Stimulated activated CD4-positive, alpha-beta T cell treated with anti-CD3 and anti-CD28 coated beads, Interleukin-15, amount 100 ng/mL, for 48 hours (primary cell): Measurements from ENCODE around the gene PTGDR.

Source experiments
- DNase-seq, 2 donors: peaks; one replicate each; pipeline ENCODE4 v3.0.0-alpha.2; 2020; ENCODE audit warnings: low read depth in 2 of 2

PTGDR gene

GRCh38 chr14:52265253-52265652 lies 2.2 kb upstream of the PTGDR start:
- no peak for DNase-seq

- no peak for DNase-seq
Measured at GRCh38 chr14:52266179-52266578, 1.3 kb upstream of the PTGDR start.

GRCh38 chr14:52266782-52267181 lies 716 bp upstream of the PTGDR start:
- no peak for DNase-seq

- DNase-seq, result no peak
Measured at GRCh38 chr14:52268279-52269061, 972 bp downstream of the PTGDR start.

DNA sequence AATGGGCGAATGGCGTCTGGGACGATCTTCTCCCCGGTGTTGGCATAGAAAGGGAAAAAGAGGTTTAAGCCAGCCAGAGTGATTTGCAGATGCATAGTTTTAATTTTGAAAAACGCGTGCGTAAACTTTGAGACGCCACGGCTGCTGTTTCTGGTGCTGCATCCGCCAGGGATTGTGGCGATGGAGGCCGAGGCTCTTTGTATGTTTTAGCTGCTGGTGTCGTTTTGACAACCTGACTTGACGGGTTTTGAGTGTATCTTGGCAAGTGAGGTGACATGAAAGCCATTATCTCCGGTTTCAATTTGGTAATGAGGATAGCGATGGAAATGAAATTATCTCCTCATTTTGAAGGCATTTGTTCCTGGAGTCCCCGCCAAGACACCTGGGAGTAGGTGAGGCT lies 1.6 kb downstream of the PTGDR start:
- DNase-seq, result no peak

- DNase-seq, result no peak
Measured at GRCh38 chr14:52269982-52270381, 2.5 kb downstream of the PTGDR start.

DNA sequence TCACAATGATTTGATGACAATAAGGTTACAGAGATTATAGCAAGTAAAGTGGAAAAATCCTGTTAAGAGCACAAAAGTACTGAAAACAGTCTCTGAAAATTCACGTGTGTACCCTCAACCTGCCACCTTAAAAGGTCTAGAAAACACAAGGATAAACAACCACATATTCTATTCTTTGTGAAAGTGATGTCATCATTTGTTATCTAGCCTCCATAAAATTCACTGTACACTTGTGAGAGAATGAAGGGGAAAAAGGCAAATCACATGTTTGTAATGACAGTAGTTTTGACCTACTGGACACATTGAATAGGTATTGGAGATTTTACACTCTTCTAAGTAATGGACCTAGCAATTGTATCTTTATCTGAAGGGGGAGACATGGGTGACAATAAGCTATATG lies 4.0 kb downstream of the PTGDR start:
- no peak for DNase-seq

GRCh38 chr14:52272375-52272774 lies 4.9 kb downstream of the PTGDR start:
- no peak for DNase-seq

DNA sequence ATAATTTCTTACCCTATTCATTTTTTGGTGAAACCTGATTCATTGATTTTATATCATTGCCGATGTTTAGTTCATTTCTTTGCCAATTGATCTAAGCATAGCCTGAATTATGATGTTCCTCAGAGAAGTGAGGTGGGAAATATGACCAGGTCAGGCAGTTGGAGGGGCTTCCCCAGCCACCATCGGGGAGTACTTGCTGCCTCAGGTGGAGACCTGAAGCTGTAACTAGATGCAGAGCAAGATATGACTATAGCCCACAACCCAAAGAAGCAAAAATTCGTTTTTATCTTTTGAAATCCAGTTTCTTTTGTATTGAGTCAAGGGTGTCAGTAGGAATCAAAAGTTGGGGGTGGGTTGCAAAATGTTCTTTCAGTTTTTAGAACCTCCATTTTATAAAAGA lies 7.9 kb downstream of the PTGDR start:
- no peak for DNase-seq

DNA sequence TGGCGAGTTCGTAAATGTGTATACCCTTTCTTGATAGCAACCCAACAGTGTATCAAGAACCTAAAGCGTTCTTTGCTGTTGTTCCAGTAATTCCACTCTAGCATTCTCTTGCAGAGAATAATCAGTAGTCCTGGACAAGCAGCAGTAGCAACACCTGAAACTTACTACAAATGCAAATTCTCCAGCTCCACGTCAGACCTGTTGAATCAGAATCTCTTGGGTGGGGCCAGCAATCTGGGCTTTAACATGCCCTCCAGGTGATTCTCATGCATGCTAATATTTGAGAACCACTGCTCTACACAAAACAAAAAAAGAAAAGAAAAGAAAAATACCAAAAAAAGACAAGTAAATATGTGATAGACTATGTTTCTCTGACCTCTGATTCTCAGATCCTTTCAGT lies 10.1 kb downstream of the PTGDR start:
- no peak for DNase-seq

DNA sequence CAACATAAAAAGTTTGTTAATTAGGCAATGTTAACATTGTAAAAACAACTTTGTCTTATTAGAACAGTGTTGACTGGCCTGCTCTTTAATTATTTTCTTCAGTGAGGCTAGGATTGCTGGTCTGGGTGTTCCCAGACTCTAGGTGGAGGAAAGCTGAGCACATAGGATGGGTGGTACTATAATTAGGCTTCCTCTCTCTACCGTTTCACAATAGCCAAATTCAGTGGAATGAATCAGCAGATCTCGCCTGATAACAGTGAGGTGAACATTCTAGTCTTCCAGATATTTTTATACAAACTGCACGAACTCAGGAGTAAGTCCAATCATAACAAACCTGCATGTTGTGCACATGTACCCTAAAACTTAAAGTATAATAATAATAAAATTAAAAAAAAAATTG lies 11.9 kb downstream of the PTGDR start:
- DNase-seq, result no peak

DNA sequence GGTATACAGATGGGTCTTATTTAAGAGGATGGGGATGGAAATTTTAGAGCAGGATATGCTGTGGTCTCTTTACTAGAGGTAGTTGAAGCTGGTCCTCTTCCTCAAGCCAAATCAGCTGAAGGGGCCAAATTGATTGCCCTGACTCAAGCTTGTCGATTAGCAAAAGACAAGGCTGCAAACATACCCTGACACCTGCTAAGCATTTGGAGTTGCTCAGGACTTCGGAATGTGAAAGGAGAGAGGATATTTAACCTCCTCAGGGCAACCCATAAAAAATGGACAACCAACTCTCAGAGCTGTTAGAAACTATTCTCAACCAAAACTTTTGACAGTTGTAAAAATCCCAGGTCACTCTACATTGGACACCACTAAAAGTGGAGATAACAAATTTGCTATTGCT lies 15.6 kb downstream of the PTGDR start:
- no peak for DNase-seq

DNA sequence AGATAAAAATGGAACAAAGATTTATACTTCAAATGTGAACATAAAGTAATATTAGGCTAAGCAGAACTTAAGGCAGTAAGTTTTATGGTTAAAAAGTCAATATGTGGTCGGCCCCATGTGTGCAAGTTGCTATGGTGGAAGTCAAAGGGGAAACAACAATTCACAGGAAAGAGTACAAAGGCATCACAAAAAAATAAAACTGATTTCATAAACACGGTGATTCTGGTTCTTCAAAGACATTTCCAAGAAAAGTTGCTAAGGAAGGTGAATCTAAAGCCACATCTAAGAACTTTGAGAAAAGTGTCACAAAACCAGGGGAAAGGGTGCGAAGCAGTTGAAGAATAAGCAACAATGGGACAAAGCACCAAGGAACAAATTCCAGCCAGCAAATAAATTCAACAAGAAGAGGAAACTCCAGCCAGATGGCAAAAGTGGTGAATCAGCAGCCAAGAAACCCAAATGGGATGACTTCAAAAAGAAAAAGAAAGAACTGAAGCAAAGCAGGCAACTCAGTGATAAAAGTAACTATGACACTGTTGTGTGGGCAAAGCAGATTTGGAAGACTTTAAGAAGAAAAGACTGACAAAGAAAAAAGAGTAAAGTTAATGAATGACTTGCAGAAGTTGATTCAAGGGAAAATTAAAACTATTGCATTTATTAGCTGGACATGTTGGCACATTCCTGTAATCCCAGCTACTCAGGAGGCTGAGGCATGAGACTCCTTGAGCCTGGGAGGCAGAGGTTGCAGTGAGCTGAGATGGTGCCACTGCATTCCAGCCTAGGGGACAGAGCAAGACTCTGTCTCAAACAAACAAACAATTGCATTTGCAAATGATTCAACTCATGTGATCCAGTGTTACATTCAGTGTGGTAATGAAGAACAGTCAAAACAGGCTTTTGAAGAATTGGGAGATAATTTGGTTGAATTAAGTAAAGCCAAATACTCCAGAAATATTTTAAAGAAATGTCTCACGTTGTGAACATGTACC lies 19.5 kb downstream of the PTGDR start:
- DNase-seq, result no peak

DNA sequence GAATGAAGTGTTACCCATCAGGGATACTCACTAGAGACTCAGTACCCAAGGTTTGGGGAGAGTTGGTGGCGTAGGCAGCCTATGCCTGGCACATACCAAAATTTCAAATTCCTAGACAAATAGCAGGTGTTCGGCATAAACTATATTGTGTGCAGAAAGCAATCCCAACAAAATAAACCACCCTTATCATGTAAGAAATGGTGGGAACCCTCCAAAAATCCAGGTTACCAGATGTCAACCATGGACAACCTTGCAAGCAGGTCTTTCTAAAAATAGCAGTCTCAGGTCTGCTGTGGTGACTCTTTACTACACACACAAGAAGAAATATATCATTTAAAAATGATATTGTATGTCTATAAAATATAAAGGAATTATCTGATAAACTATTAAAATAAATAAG lies 28.9 kb downstream of the PTGDR start:
- no peak for DNase-seq

- no peak for DNase-seq
Measured at GRCh38 chr14:52298795-52299194, 31.3 kb downstream of the PTGDR start.

- no peak for DNase-seq
Measured at GRCh38 chr14:52299692-52300278, 32.3 kb downstream of the PTGDR start.

DNA sequence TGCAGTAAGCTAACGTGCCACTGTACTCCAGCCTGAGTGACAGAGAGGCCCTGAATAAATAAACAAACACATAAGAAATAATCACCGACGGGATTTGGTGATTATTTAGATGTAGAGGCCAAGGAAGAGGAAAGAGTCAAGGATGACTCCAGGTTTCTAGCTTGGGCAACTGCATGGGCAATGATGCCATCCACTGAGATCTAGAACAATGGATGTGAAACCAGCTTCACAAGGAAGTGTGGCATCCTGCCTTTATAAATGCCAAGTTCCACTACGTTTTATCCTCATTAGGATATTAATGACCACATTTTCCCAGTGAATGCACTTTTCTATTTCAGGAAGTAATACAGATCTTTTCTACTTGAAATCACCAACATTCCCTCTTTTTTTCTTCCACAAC lies 35.7 kb downstream of the PTGDR start:
- no peak for DNase-seq

DNA sequence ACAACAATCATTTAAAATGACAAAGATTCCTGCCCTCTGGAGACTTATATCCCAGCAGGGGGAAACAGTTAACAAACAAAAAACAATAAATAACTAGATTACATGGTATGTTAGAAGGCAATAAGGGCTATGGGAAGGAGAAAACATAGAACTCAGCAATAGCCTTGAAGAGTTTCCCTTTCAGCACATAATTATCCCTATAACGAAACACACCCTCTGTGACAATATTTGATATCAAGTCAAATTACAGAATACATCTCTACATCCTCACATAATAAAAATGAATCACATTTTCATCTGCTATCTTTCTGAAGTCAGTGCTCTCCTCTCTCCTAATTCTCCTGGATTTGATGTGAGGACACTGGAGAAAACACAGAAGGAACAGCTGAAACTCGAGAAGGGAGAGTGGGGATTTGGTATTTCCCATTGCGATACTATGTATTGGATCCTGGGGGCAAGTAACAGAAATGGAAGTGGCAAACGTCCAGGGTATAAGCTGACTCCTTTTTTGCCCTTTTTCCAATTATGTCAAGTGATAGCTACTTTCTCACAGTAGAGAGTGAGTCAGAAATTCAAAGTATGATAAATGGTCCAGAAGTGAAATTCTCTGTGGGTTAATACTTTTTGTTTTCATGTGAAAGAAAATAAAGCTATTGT lies 36.9 kb downstream of the PTGDR start:
- no peak for DNase-seq

DNA sequence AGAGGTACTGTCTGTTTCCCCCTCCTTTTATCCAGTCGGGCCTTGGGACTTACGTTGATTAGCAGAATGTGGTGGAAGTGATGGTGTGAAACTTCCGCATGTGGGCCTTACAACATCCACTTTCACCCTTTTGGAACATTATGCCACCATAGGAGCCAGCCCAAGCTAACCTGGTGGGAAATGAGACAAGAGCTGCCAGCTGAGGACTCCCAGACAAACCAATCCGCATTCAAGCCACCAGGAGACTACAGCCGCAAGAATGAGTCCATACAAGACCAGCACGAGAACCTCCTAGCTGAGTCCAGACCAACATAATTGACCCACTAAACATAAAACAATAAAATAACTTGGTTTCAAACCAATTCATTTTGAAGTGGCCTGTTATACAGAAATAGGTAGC lies 37.5 kb downstream of the PTGDR start:
- no peak for DNase-seq

- DNase-seq, result no peak
Measured at GRCh38 chr14:52307376-52307775, 39.9 kb downstream of the PTGDR start.

DNA sequence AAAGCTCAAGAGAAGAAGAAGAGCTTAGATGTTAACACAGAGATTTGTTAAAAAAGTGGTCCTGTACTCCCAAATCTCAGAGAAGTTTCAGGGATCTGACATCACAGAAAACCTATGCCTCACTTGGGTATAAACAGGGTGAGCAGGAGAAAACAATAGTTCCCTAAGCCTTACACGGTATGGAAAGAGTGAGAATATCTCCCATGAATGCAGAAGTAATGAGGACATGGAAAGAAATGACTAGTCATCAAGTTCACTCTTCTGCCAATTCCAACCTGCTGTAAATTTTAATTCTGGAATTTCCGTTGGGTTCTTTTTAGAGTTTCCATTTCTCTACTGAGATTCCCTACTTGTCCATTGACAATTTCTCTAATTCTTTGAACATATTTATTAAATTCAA lies 40.4 kb downstream of the PTGDR start:
- DNase-seq, result no peak

- DNase-seq, result no peak
Measured at GRCh38 chr14:52310541-52310940, 43.0 kb downstream of the PTGDR start.
